GM08714 (cell line): ENCODE measurements around the gene OR8J1.
"Not testable (repeated sequence)": the region's sequence is repeated elsewhere in the genome, so short reads cannot be mapped to it uniquely, and the experiment has no call there.

ENCODE experiments used
- H3K4me3 ChIP-seq: fragments of 200-500 bp; sonication (Bioruptor generic); 2 replicates; pipeline ENCODE4 v1.5.1; 2014; ENCODE audit warnings: mild to moderate bottlenecking, low read length, inconsistent platforms
- ZNF274 ChIP-seq: IDR thresholded peaks from 2 replicates; pipeline ENCODE4 v1.6.1; 2012; ENCODE audit warnings: mild to moderate bottlenecking, low read depth, low read length

The OR8J1 gene

GRCh38 chr11:56353991-56354390 is at the start of gene OR8J1:
Gene OR8J1 (plus strand): TSS chr11:56354291. CDS start chr11:56360247, 5,956 bp downstream.
- TF ChIP-seq ZNF274, result no peak

GRCh38 chr11:56307836-56308235 is 46.3 kb upstream of the OR8J1 start:
- no peak overlapping the region for H3K4me3 ChIP-seq
- TF ChIP-seq ZNF274, result no peak

More at GRCh38 chr11:56353991-56354390, at the start of gene OR8J1:
- H3K4me3 ChIP-seq, result no peak within 1 kb of the TSS

GRCh38 chr11:56314844-56315243 is 39.2 kb upstream of the OR8J1 start, which contains the start of gene OR8K3:
Gene OR8K3 (plus strand): TSS chr11:56315144. CDS start chr11:56318307, 3,163 bp downstream.
- H3K4me3 ChIP-seq, result no peak within 1 kb of the TSS
- no peak for TF ChIP-seq ZNF274

GRCh38 chr11:56331861-56332491 is 22.1 kb upstream of the OR8J1 start:
- no peak for TF ChIP-seq ZNF274
- no peak overlapping the region for H3K4me3 ChIP-seq

GRCh38 chr11:56333156-56333555 is 20.9 kb upstream of the OR8J1 start:
- H3K4me3 ChIP-seq, result no peak overlapping the region
- no peak for TF ChIP-seq ZNF274

- H3K4me3 ChIP-seq, result no peak overlapping the region
- no peak for TF ChIP-seq ZNF274
Observed at GRCh38 chr11:56340289-56340688, 13.8 kb upstream of the OR8J1 start.

GRCh38 chr11:56345739-56346138 is 8.4 kb upstream of the OR8J1 start, which contains the start of gene OR8K1:
Gene OR8K1 (plus strand): TSS chr11:56346039. CDS start chr11:56346039, 0 bp downstream.
- TF ChIP-seq ZNF274, result no peak

GRCh38 chr11:56375324-56375723 is 21.2 kb downstream of the OR8J1 start, which contains the start of gene OR8U1:
Gene OR8U1 (plus strand): TSS chr11:56375624. CDS start chr11:56375624, 0 bp downstream.
- no peak for TF ChIP-seq ZNF274
- no peak within 1 kb of the TSS for H3K4me3 ChIP-seq

More at GRCh38 chr11:56345739-56346138, 8.4 kb upstream of the OR8J1 start, which contains the start of gene OR8K1:
- no peak within 1 kb of the TSS for H3K4me3 ChIP-seq

- no peak for TF ChIP-seq ZNF274
- H3K4me3 ChIP-seq, result no peak overlapping the region
Observed at GRCh38 chr11:56380120-56380519, 26.0 kb downstream of the OR8J1 start.

GRCh38 chr11:56394381-56394780 is 40.3 kb downstream of the OR8J1 start:
- no peak for TF ChIP-seq ZNF274

GRCh38 chr11:56396047-56396446 is 42.0 kb downstream of the OR8J1 start:
- TF ChIP-seq ZNF274, result no peak
- no peak overlapping the region for H3K4me3 ChIP-seq

More at GRCh38 chr11:56394381-56394780, 40.3 kb downstream of the OR8J1 start:
- H3K4me3 ChIP-seq, result no peak overlapping the region

- H3K4me3 ChIP-seq, result not testable (repeated sequence)
Observed at GRCh38 chr11:56401858-56402461, 47.9 kb downstream of the OR8J1 start.

- no peak for TF ChIP-seq ZNF274
Observed at GRCh38 chr11:56404393-56404792, 50.3 kb downstream of the OR8J1 start.

GRCh38 chr11:56410801-56411200 is 56.7 kb downstream of the OR8J1 start:
- no peak for TF ChIP-seq ZNF274
- H3K4me3 ChIP-seq, result no peak overlapping the region

More at GRCh38 chr11:56404393-56404792, 50.3 kb downstream of the OR8J1 start:
- H3K4me3 ChIP-seq, result no peak overlapping the region
